Measurements from ENCODE around the gene RPL27.
"Not testable (repeated sequence)": the region's sequence is repeated elsewhere in the genome, so short reads cannot be mapped to it uniquely, and the experiment has no call there.

Gene RPL27

DNA sequence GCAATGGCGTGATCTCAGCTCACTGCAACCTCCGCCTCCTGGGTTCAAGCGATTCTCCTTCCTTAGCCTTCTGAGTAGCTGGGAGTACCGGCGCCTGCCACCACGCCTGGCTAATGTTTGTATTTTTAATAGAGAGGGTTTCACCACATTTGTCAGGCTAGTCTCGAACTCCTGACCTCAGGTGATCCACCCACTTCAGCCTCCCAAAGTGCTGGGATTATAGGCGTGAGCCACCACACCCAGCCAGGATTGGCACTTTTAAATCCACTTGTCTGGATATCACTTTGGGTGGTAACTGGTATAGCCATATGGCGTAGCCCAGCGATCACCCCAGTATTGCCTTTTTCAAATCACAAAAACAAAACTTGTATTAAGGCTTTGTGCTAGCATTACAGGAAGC lies 4.3 kb upstream of the RPL27 start:
- not testable (repeated sequence) for DNase-seq (ENCODE audit: low read depth)

DNA sequence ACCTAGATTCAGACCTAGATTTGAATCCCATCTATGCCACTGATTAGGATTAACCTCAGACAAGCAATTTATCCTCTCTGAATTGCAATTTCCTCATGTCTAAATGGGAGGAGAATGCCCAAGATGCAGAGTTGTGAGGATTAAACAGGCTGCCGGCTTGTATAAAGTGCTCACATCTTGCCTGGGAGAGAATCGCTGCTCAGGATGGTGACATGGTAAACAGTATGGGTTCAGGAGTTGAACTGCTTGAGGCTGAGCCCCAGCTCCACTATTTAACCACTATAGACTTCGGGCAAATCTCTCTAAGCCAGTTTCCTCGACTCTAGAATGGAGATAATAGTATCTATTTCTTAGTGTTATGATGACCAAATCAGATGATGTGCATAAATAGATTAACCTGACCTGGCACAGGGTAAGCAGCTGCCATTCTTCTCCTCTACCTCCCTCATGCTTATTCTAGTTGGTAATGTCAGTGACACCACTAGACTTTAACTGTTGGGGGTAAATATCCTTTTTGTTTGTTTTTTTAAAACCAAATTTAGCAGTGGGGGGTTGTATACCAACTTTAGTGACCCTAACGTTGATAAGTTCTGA lies 732 bp upstream of the RPL27 start:
- no peak for DNase-seq (ENCODE audit: low read depth)

DNA sequence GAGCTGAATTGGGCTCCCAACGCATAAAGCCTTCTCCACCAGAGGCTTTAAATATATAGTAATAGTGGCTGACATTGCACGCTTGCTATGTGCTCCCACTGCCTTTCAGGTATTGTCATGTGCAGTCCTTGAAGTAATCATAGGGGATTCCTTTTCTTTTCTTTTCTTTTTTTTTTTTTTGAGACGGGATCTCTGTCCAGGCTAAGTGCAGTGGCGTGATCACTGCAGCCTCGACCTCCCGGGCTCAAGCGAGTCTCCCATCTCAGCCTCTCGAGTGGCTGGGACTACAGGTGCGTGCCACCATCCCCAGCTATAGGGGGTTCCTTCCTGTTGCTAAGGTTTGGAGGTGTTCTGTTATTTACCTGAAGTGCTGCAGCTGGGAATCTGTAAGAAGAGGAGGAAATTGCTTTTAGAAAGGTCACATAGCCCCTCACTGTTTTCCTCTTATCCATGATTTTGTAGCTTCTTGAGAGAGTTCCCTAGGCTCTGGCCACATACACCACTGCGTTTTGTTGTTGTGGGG lies 845 bp downstream of the RPL27 start:
- DNase-seq (ENCODE audit: low read depth): no peak

DNA sequence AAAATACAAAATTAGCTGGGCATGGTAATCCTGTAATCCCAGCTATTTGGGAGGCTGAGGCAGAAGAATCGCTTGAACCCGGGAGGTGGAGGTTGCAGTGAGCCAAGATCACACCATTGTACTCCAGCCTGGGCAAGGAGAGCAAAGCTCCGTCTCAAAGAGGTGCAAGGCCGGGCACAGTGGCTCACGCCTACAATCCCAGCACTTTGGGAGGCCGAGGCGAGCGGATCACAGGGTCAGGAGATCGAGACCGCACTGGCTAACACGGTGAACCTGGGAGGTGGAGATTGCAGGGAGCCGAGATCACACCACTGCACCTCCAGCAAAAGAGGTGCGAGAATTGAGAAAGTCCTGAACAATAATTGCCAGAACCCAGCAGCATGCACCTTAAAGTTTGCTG lies 2.7 kb downstream of the RPL27 start:
- not testable (repeated sequence) for DNase-seq (ENCODE audit: low read depth)

DNA sequence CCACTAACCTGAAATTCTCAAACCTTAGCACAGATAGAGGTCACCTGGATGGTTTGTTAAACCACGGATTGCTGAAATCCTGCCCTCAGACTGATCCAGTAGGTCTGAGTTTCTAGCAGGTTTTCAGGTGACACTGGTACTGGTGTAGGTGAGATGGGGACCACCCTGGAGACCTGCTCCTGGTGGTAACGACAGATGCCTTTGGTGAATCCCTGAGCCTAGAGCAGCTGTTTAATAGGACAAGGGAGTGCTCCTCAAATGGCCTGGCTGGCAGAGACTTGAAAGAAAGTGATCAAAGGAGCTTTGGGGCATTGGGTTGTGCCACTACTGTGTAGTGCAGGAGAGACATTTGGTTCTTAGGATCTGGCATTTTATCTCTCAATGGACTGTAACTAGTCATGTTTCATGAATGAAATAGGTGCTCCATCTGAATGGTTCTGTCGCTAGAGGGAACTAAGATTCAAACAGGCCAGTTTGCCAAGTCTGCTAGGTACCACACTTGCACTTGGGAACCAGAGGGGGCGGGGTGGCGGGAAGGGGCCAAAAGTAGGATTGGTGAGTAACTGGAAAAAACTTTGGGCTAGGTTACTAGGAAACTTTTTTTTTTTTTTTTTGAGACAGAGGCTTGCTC lies 5.4 kb downstream of the RPL27 start:
- DNase-seq (ENCODE audit: low read depth): peak; percentile 41

DNA sequence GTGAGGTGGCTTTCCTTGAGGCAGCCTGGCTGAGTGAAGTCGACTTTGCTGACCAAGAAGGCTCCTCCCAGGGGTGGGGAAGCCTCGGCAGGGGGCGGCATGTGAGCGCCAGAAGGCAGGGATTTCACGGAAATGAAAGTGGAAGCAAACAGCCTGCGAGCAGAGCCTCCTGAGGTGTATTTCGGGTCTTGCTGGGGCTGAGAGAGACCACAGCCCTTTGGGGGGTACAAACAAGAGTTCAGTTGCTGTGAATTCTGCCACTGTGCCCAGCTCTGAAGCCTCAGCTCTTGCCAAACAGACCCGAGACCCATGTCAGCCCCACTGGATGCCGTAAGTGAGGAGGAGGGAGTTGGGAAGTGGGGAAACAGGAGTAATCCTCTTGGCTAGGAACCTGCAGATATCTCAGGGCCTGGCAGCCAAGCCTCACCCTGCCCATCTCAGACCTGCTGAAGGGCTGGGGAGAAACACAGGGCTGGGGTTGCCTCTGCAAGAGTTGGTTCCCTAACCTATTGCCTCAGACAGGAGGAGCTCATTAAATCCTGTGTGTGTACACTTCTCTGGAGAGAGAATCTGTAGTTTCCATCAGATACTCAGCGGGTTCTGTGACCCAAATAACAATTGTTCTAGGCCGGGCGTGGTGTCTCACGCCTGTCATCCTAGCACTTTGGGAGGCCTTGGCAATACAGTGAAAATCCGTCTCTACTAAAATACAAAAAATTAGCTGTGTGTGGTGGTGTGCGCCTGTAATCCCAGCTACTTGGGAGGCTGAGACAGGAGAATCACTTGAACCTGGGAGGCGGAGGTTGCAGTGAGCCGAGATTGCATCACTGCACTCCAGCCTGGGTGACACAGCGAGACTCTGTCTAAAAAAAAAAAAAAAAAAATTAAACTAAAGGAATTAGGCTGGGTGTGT lies 8.7 kb downstream of the RPL27 start, which contains the start of gene IFI35:
IFI35 (plus strand) TSS at position 146 of the 913 bp plus-strand sequence; CDS start at position 310, 164 bp downstream.
- DNase-seq (ENCODE audit: low read depth): peak; percentile 83

DNA sequence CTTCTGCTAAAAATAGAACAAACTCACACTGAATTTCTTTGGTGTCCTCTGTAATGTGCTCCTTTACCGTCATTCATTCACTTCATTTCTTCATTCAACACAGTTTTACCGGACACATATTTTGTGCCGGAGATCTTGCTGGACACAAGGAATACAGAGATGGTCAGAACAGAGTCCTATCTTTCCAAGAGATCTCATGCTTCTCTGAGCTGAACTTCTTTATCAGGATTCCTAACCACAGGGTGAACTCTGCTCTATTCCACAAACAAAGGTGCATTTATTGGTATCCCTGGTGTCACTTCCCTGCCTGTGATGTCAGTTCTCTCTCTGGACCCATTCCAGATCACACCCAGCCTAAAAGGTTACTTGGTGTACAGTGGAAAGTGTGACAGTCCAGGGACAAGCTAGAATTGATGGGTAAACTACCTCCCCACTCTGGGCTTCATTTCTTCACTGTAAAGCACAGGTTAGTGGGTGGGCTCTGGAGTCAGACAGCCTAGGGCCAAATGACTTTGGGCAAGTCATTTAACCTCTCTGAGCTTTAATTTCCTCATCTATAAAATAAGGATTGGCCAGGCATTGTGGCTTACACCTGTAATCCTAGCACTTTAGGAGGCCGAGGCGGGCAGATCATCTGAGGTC lies 12.6 kb downstream of the RPL27 start:
- no peak for DNase-seq (ENCODE audit: low read depth)

DNA sequence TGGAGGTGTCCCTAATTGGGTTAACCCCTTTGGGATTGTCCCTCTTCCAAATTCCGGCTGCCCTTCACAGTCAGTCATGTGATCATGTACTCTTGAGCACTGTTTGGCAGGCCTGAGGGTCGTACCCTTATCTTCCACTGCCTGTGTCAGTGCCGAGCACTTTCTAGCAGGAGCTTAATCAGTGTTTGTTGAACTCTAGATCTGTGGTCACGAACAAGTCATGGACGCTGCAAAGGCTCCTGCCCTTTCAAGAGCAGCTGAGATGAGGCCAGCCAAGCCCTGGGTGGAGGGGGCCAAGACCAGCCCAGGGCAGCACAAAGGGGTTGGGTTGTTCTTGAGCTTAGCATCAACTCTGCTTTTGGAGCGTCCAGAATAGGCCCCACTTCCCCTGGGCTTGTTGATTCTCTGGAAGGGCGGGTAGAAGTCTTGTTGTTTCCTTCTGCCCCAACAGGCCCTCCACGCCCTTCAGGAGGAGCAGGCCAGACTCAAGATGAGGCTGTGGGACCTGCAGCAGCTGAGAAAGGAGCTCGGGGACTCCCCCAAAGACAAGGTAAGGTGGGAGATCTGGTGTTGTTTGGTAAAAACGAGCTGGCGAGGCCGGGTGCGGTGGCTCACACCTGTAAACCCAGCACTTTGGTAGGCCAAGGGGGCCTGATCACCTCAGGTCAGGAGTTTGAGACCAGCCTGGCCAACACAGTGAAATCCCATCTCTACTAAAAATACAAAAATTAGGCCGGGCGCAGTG lies 13.7 kb downstream of the RPL27 start:
- no peak for DNase-seq (ENCODE audit: low read depth)

DNA sequence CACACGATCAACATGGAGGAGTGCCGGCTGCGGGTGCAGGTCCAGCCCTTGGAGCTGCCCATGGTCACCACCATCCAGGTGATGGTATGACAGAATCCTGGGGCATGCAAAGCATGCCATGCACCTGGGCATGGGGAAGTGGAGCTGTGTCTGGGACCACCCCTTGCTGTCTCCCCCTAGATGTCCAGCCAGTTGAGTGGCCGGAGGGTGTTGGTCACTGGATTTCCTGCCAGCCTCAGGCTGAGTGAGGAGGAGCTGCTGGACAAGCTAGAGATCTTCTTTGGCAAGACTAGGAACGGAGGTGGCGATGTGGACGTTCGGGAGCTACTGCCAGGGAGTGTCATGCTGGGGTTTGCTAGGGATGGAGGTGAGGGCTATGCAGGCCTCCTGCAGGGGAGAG lies 15.1 kb downstream of the RPL27 start:
- no peak for DNase-seq (ENCODE audit: low read depth)

DNA sequence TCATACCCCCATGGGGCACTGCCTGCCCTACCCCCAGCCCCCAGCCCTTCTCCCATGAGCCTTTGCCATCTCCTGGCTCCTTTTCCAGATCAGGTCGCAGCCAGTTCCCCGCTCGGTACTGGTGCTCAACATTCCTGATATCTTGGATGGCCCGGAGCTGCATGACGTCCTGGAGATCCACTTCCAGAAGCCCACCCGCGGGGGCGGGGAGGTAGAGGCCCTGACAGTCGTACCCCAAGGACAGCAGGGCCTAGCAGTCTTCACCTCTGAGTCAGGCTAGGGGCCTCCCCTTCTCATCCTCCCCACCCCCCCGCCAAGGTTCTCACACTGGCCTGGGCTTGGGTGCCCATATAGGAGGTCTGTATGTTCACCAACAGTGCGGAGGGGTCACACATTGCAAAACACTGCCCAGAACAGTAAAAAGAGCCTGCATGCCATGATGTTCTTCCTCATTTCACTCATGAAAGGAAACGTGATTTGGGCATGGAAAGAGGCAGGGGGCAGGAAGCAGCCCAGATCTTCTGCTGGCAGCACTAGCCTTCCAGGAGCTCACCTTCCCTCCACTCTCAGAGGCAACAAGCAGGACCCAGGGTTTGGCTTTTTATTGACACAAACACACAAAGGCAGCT lies 15.9 kb downstream of the RPL27 start:
- no peak for DNase-seq (ENCODE audit: low read depth)

DNA sequence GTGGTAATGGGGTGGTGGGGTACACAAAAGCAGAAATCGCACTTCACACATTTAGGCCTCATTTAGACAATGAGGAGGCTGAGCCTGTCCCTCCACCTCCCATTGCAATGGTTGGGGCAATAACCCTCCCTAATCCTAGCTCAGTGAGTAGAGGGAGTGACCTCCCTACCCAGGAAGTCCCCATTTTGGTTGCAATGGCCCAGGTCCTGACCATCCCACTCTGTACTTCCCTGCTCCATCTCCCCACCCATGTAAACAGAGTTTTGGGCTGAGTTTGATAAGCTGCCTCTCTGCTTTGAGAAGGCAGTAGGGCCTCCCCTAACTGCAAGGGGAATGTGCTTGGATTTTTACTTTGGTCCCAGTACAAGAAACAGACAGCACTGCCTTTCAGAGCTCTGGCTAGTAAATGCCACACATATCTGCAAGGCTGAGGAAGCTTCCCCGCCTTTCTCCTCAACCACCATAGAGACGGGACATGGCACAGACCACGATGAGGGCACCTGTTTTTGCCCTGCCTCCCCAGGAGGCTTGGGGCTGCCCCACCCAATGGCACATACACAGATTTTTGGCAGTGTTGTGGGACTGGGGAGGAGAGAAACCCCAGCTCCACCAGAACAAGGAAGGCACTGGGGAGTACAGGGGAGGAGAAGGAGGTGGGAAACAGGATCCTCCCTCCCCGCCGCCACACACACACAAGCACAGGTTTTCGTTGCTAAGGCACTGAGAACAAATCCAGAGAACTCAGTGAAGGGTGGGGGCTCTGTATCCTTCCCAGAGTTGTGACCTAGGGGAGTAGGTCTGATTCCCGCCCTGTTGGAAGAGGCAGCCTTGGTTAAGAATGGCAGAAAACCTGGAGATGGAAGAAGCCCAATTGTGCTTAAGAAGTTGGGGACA lies 16.7 kb downstream of the RPL27 start:
- DNase-seq (ENCODE audit: low read depth): no peak

DNA sequence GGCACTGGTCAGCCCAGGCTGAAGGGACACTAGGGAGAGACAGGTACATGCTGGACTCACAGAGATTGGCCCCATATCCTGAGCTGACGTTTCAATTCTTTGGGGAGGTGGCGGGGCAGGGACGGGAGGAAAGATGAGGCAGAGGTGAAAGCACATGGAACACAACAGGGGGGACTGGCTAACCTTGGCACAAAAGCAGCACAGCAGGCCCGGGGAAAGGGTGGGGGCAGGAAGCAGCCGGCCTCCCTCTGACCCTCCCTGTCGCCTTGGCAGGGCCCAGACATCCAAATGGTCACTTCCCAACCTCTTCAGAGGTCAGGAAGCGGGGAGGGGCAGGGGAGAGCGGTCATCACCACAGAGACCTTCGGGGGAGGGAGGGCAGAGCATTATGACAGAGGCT lies 17.4 kb downstream of the RPL27 start:
- no peak for DNase-seq (ENCODE audit: low read depth)

DNA sequence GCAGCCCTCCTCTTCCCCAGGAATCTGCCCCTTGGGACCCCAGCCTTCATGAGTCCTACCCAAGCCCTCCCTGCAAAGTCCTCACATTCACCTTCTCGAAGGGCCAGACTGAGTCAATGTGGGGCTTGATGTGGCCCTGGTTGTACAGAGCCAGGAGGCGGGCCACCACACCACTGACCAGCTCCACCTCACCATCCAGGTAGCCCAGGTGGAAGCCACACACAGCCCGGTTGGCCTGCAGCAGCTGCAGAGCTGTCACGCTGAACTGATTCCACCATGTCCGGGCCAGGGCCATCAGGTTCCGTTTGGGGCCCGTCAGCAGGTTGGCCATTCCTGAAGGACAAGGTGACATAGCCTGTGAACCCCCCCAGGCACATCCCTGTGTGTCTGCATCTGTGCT lies 18.0 kb downstream of the RPL27 start:
- DNase-seq (ENCODE audit: low read depth): no peak

DNA sequence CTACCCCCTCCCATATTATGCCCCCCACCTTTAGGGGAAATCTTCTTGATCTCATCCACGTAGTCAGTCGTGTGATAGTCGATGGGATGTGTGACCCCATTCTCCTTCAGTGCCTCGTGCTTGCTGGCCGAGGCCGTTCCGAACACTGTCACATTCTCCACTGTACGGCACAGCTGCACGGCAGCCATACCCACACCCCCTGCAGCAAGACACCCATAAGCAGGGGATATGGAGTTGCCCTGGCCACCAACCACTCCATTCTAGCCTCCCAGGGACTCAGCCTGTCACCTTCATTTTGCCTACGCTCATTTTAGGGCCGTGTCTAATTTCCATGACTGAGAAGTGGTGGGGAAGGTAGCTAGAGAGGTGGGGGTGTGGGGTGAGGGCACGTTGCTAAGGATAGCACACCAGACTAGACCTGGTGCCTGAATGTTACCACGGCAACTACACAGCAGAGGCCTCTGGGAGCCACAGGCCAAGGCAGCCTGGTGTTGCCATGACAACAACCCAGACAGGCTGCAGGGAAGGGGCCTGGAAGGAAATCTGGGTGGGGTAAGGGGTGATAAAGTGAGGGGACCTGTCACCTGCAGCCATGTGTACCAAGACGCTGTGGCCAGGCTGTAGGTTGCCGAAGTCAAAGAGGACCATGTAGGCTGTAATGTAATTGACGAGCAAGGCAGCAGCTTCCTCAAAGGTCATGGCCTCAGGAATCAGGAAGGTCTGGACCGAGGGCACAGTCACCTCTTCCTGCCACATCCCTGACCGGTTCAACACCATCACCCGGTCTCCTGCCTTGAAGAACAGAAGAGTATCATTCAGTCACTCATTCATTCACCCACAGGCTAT lies 20.0 kb downstream of the RPL27 start:
- no peak for DNase-seq (ENCODE audit: low read depth)

DNA sequence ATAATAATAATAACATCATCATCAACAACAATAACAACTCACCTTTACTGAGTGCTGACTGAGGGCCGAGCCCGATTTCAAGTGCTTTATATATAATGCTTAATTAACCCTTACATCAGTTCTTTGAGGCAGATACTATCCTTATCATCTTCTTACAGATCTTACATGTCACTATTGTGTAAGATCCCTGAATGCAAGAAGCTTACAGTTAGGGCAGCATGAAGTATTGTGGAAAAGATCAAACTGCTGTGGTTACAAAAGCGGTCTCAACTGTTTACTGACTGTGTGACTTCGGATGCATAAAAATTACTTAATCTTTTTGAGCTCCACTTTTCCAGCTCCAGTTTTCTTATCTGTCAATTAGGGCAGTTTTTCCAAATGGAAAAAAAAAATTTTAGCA lies 20.7 kb downstream of the RPL27 start:
- peak; percentile 54 for DNase-seq (ENCODE audit: low read depth)

DNA sequence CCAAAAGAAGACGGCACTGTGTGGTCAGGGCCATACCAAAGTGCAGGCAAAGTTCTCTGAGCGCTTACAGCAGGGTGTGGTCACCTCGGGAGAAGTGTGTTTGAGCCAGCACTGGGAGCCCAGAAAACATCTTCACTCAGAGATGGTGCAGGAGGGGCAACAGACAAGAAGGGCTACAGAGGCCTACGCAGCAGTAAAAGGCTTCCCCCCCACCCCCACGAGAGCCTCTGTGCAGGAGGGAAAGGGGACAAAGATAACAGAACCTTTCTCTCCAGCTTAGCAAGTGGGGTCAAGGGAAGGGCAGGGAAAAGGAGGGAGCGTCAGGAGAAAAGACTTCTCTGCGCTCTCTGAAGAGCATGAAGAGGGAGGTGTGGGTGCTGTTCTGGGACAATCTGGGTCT lies 21.2 kb downstream of the RPL27 start:
- DNase-seq (ENCODE audit: low read depth): no peak

DNA sequence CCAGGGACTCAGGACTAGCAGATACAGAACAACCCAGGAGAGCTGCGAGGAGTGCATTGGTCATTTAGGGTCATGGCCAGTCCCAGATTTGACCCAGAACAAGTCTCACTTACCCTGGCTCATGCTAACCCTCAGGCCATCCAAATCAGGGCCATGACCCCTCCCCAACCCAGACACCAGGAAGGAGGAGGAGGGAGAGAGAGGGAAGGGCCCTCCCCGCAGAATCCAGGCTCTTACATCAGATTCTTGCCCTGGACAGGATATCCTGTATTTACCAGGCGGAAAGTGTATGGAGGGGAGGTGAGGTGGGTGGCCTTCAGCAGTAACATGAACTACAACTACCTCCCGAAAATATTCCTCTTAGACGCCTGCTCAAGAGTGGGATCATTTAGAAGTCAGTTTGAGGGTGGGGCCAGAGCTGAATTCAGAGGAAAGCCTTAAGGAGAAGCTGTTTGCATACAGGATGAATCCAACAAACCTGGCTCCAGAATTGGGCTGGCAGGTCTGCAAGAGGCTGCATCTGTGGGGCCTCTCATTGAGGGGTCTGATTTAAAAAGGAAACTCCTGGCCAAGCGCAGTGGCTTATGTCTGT lies 21.9 kb downstream of the RPL27 start:
- no peak for DNase-seq (ENCODE audit: low read depth)

Measured in fibroblast of gingiva (primary cell).